Skeletal muscle satellite cell (primary cell): ENCODE results near the gene PCNX3.

Experiments used
- H3K27me3 ChIP-seq: 2 replicates; pipeline ENCODE4 v1.7.0; 2013; ENCODE audit warnings: low read length; ENCODE audit not compliant: control insufficient read depth, insufficient read depth
- H3K36me3 ChIP-seq: 2 replicates; pipeline ENCODE4 v1.7.0; 2013; ENCODE audit warnings: mild to moderate bottlenecking, control low read depth, low read length; ENCODE audit not compliant: insufficient read depth
- H3K4me1 ChIP-seq: 2 replicates; pipeline ENCODE4 v1.7.0; 2013; ENCODE audit warnings: low read length; ENCODE audit not compliant: control insufficient read depth, insufficient read depth
- H3K4me2 ChIP-seq: 2 replicates; pipeline ENCODE4 v1.7.0; 2013; ENCODE audit warnings: mild to moderate bottlenecking, low read length
- H3K4me3 ChIP-seq: 2 replicates; pipeline ENCODE4 v1.7.0; 2013; ENCODE audit warnings: low read length
- H3K9ac ChIP-seq: 2 replicates; pipeline ENCODE4 v1.7.0; 2013; ENCODE audit warnings: mild to moderate bottlenecking, low read depth, low read length, moderate library complexity
- H3K9me3 ChIP-seq: replicated peaks from 2 replicates; pipeline ENCODE4 v1.7.0; 2013; ENCODE audit warnings: mild to moderate bottlenecking, control low read depth, low read length

The PCNX3 gene

DNA sequence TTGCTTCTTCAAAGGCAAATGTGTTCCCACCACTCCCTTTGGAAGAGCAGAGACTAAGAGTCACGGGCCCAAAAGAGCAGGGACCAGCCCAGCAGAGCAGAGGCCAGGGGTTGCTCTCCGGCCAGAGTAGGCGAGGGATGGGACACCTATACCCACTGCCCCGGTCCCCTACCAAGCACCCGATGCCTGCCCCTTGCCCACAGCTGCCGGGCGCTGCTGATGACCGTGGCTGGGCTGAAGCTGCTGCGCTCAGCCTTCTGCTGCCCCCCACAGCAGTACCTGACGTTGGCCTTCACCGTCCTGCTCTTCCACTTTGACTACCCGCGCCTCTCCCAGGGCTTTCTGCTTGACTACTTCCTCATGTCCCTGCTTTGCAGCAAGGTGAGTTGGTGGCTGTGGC lies 11.6 kb downstream of the PCNX3 start:
- no peak overlapping the region for H3K9ac ChIP-seq
- no peak overlapping the region for H3K4me3 ChIP-seq
- no peaks in the 10 kb centered on the region for H3K4me1 ChIP-seq
- no peak overlapping the region for H3K4me2 ChIP-seq
- no peaks in the 10 kb centered on the region for H3K27me3 ChIP-seq
- H3K36me3 ChIP-seq, result peaks cover 84% of the 10 kb centered on the region
- no peaks in the 10 kb centered on the region for H3K9me3 ChIP-seq

GRCh38 chr11:65629579-65629978 lies 14.0 kb downstream of the PCNX3 start:
- H3K9me3 ChIP-seq, result no peaks in the 10 kb centered on the region
- no peak overlapping the region for H3K9ac ChIP-seq
- H3K4me2 ChIP-seq, result no peak overlapping the region
- H3K36me3 ChIP-seq, result peaks cover 79% of the 10 kb centered on the region
- no peaks in the 10 kb centered on the region for H3K4me1 ChIP-seq
- H3K4me3 ChIP-seq, result no peak overlapping the region
- H3K27me3 ChIP-seq, result no peaks in the 10 kb centered on the region

DNA sequence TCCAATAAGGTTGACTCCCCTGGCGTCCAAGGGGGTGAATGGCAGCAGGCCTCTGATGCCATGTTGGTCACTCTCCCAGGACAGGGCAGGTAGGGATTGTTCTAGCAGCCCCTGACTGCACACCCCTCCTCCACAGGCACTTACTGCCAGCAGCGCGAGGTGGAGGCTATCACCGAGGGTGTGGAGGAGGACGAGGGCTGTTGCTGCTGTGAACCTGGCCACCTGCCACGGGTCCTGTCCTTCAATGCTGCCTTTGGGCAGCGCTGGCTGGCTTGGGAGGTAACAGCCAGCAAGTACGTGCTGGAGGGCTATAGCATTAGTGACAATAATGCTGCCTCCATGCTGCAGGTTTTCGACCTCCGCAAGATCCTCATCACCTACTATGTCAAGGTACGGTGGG lies 14.6 kb downstream of the PCNX3 start:
- Histone ChIP-seq H3K27me3 (no peaks in the 10 kb centered on the region), H3K4me2 (no peak overlapping the region), H3K36me3 (peaks cover 79% of the 10 kb centered on the region)

DNA sequence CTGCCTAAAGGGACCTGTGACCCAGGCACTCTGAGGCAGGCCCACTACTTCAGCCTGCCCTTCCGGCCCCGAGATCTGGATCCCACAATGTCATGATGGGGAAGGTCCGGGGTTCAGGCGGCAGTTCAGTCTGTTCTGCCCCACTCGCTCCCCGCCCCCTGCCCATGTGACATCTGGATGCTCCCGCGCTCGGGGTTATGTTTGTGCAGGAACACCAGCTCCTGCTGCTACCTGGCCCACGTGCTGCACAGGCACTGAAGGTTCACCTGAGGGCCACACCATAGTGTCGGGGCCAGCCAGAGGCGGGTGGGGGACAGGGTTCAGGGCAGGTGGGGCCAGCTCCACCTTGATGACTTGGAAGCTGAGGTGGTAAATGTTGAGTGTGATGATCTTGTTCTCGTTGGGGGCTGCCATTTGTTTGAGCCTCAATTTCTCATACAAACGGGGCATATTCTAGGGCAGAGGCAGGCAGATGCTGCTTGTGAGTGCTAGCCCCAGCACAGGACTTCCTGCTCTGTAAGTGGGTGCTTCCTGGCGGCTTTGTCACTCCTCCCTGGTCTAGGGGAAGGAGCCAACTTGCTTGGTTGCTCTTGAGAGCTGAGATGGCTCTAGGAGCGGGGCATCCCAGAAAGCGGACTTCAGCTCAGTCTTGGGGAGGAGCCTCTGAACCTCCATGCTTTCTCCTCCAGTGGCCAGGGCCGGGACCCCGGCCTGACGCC lies 18.0 kb downstream of the PCNX3 start:
- Histone ChIP-seq H3K9ac (no peak overlapping the region), H3K4me3 (no peak overlapping the region), H3K36me3 (peaks cover 69% of the 10 kb centered on the region)

More for the DNA sequence above, 14.6 kb downstream of the PCNX3 start:
- no peaks in the 10 kb centered on the region for H3K4me1 ChIP-seq
- H3K4me3 ChIP-seq, result no peak overlapping the region
- H3K9ac ChIP-seq, result no peak overlapping the region
- no peaks in the 10 kb centered on the region for H3K9me3 ChIP-seq

GRCh38 chr11:65634109-65634436 lies 18.5 kb downstream of the PCNX3 start:
- Histone ChIP-seq H3K27me3 (no peaks in the 10 kb centered on the region), H3K4me1 (peaks cover 14% of the 10 kb centered on the region), H3K4me2 (no peak overlapping the region), H3K9me3 (no peaks in the 10 kb centered on the region), H3K4me3 (no peak overlapping the region), H3K9ac (no peak overlapping the region), H3K36me3 (peaks cover 65% of the 10 kb centered on the region)

More for the DNA sequence above, 18.0 kb downstream of the PCNX3 start:
- Histone ChIP-seq H3K4me1 (peaks cover 10% of the 10 kb centered on the region), H3K9me3 (no peaks in the 10 kb centered on the region), H3K27me3 (no peaks in the 10 kb centered on the region), H3K4me2 (no peak overlapping the region)

DNA sequence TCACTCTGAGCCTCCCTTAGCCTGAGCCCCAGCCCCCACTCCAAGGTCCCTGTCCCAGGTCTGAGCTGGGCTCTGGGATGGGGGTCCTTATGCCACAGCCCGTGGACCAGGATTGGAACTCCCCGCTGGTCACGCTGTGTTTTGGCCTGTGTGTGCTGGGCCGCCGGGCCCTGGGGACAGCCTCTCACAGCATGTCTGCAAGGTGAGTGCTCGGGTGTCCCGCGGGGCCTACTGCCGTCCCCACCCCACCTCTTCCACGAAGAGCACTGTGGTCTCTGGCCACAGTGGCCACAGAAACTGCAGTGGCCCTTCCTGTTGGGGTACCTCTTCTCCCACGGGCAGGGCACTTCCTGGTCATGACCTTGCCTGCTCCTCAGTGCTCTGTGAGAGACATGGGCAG lies 18.9 kb downstream of the PCNX3 start:
- Histone ChIP-seq H3K4me1 (peaks cover 14% of the 10 kb centered on the region), H3K9me3 (no peaks in the 10 kb centered on the region), H3K27me3 (no peaks in the 10 kb centered on the region), H3K4me2 (no peak overlapping the region), H3K4me3 (no peak overlapping the region), H3K9ac (no peak overlapping the region), H3K36me3 (peaks cover 62% of the 10 kb centered on the region)

DNA sequence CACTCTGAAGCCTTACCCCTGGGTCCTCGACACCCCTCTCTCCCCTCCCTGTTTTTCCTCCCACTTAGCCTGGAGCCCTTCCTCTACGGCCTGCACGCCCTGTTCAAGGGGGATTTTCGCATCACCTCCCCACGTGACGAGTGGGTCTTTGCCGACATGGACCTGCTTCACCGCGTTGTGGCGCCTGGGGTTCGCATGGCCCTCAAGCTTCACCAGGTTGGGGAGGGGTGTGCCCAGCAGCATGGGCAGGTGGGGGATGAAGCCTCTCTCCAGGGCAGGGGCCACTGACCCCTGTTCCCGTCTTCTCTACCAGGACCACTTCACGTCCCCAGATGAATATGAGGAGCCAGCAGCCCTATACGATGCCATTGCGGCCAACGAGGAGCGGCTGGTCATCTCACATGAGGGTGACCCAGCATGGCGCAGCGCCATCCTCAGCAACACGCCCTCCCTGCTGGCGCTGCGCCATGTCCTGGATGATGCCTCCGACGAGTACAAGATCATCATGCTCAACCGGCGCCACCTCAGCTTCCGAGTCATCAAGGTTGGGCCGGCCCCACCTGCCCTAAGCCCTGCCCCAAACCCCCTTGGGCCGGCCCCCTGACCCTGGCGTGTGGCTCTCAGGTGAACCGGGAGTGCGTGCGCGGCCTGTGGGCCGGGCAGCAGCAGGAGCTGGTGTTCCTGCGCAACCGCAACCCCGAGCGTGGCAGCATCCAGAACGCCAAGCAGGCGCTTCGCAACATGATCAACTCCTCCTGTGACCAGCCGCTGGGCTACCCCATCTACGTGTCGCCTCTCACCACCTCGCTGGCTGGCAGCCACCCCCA lies 19.5 kb downstream of the PCNX3 start:
- Histone ChIP-seq H3K4me1 (peaks cover 19% of the 10 kb centered on the region), H3K27me3 (no peaks in the 10 kb centered on the region), H3K4me3 (no peak overlapping the region), H3K9ac (no peak overlapping the region), H3K4me2 (no peak overlapping the region), H3K9me3 (no peaks in the 10 kb centered on the region), H3K36me3 (peaks cover 55% of the 10 kb centered on the region)

GRCh38 chr11:65636108-65637031 lies 20.8 kb downstream of the PCNX3 start:
- H3K4me2 ChIP-seq, result no peak overlapping the region
- peaks cover 19% of the 10 kb centered on the region for H3K4me1 ChIP-seq
- H3K27me3 ChIP-seq, result no peaks in the 10 kb centered on the region
- H3K9ac ChIP-seq, result no peak overlapping the region
- H3K9me3 ChIP-seq, result no peaks in the 10 kb centered on the region
- no peak overlapping the region for H3K4me3 ChIP-seq
- peaks cover 51% of the 10 kb centered on the region for H3K36me3 ChIP-seq

GRCh38 chr11:65637032-65637557 lies 21.5 kb downstream of the PCNX3 start:
- H3K9ac ChIP-seq, result no peak overlapping the region

GRCh38 chr11:65637794-65638419 lies 22.3 kb downstream of the PCNX3 start, which contains the start of gene SIPA1:
Gene SIPA1 (plus strand): TSS chr11:65638101. CDS start chr11:65640922, 2,821 bp downstream.
- Histone ChIP-seq H3K9ac (peak within 1 kb of the TSS; percentile 80), H3K36me3 (peaks cover 53% of the 10 kb centered on the region), H3K27me3 (no peaks in the 10 kb centered on the region), H3K4me3 (peak within 1 kb of the TSS; percentile 78), H3K9me3 (no peaks in the 10 kb centered on the region), H3K4me1 (peaks cover 19% of the 10 kb centered on the region), H3K4me2 (peak within 1 kb of the TSS; percentile 85)

More at GRCh38 chr11:65637032-65637557, 21.5 kb downstream of the PCNX3 start:
- Histone ChIP-seq H3K36me3 (peaks cover 49% of the 10 kb centered on the region), H3K9me3 (no peaks in the 10 kb centered on the region), H3K4me3 (no peak overlapping the region), H3K27me3 (no peaks in the 10 kb centered on the region), H3K4me1 (peaks cover 19% of the 10 kb centered on the region), H3K4me2 (peak overlapping the region; percentile 85)
